ENCODE results near the gene SETDB1. TPM values are rescaled to one million over a fixed set of nuclear protein-coding genes. Genes with fewer than 3 reads are reported as not detected.

SETDB1 gene
- total and polyA plus RNA-seq, 2 of the 13 experiments (the other 11 are each of a cell fraction or from before 2014, with no cell fraction given) = 33.1 to 34.6 TPM

- TF ChIP-seq GPN1 (CRISPR knock-in tag; IDR thresholded peaks at IDR 0.05; ENCODE audit: borderline replicate concordance) (no peak), ZNF713 (CRISPR knock-in tag; IDR thresholded peaks at IDR 0.05) (peak; percentile 66; the same call in 1 of the 2 replicates), ETV6 (CRISPR knock-in tag; conservative IDR thresholded peaks at IDR 0.05) (0 out of 2 replicates have a peak, but pooled peaks have one; percentile 30), TBL1XR1 (IDR thresholded peaks at IDR 0.05; ENCODE audit: borderline replicate concordance, low read length, partially characterized antibody) (peak; percentile 60), MED13 (CRISPR knock-in tag; IDR thresholded peaks at IDR 0.05) (peak; percentile 71; the same call in 1 of the 2 replicates), MXD4 (CRISPR knock-in tag; IDR thresholded peaks at IDR 0.05) (peak; percentile 59), ARHGAP35 (CRISPR knock-in tag; IDR thresholded peaks at IDR 0.05; ENCODE audit: borderline replicate concordance) (0 out of 2 replicates have a peak, but pooled peaks have one; percentile 25), ZNF317 (CRISPR knock-in tag; IDR thresholded peaks at IDR 0.05) (peak; percentile 83; the same call in 1 of the 2 replicates), SALL1 (CRISPR knock-in tag; IDR thresholded peaks at IDR 0.05) (peak; percentile 93), ISL2 (CRISPR knock-in tag; IDR thresholded peaks at IDR 0.05) (peak; percentile 80), HHEX (CRISPR knock-in tag; IDR thresholded peaks at IDR 0.05) (peak; percentile 14; the same call in 1 of the 2 replicates), TOPORS (CRISPR knock-in tag; IDR thresholded peaks at IDR 0.05) (0 out of 2 replicates have a peak, but pooled peaks have one; percentile 44), FOXA3 (CRISPR knock-in tag; IDR thresholded peaks at IDR 0.05) (peak; percentile 75), CREB3 (CRISPR knock-in tag; IDR thresholded peaks at IDR 0.05) (no peak), ZEB1 (IDR thresholded peaks at IDR 0.05; ENCODE audit: insufficient replicate concordance, low read depth) (peak; percentile 59), ZNF513 (CRISPR knock-in tag; conservative IDR thresholded peaks at IDR 0.05) (no peak), NCOR1 (IDR thresholded peaks at IDR 0.05; ENCODE audit: borderline replicate concordance, low read length) (peak; percentile 100), SP5 (CRISPR knock-in tag; IDR thresholded peaks at IDR 0.05; ENCODE audit: borderline replicate concordance, low read depth) (peak; percentile 95), HMG20B (CRISPR knock-in tag; conservative IDR thresholded peaks at IDR 0.05) (peak; percentile 87; the same call in 1 of the 2 replicates), IRF2 (CRISPR knock-in tag; IDR thresholded peaks at IDR 0.05) (peak; percentile 83; the same call in 1 of the 2 replicates), ZNF572 (CRISPR knock-in tag; IDR thresholded peaks at IDR 0.05) (no peak), EEA1 (CRISPR knock-in tag; IDR thresholded peaks at IDR 0.05; ENCODE audit: borderline replicate concordance) (0 out of 2 replicates have a peak, but pooled peaks have one; percentile 9), RELA (CRISPR knock-in tag; IDR thresholded peaks at IDR 0.05) (no peak), ZNF260 (CRISPR knock-in tag; IDR thresholded peaks at IDR 0.05; ENCODE audit: borderline replicate concordance, low read depth) (no peak), ZNF121 (CRISPR knock-in tag; IDR thresholded peaks at IDR 0.05) (peak; percentile 47; the same call in 1 of the 2 replicates), BRD4 (CRISPR knock-in tag; IDR thresholded peaks at IDR 0.05) (no peak), HDAC6 (IDR thresholded peaks at IDR 0.05; ENCODE audit: low read depth, low read length) (no peak), NR1H2 (CRISPR knock-in tag; IDR thresholded peaks at IDR 0.05; ENCODE audit: borderline replicate concordance, low read depth) (no peak), ZNF253 (CRISPR knock-in tag; IDR thresholded peaks at IDR 0.05; ENCODE audit: borderline replicate concordance) (no peak)
These were observed 44.8 kb downstream of the SETDB1 start (continued) for GRCh38 chr1:150970808-150971582.
